GM21381 (cell line): Measurements from ENCODE around the gene STOM.
"Not testable (repeated sequence)": the region's sequence is repeated elsewhere in the genome, so short reads cannot be mapped to it uniquely, and the experiment has no call there.

ENCODE experiments used
- ATAC-seq: cut with Tn5 transposase; IDR thresholded peaks from one replicate; pipeline ENCODE4 v1.9.1; 2021; ENCODE audit warnings: mild to moderate bottlenecking, moderate library complexity; ENCODE audit not compliant: unreplicated experiment

STOM gene

DNA sequence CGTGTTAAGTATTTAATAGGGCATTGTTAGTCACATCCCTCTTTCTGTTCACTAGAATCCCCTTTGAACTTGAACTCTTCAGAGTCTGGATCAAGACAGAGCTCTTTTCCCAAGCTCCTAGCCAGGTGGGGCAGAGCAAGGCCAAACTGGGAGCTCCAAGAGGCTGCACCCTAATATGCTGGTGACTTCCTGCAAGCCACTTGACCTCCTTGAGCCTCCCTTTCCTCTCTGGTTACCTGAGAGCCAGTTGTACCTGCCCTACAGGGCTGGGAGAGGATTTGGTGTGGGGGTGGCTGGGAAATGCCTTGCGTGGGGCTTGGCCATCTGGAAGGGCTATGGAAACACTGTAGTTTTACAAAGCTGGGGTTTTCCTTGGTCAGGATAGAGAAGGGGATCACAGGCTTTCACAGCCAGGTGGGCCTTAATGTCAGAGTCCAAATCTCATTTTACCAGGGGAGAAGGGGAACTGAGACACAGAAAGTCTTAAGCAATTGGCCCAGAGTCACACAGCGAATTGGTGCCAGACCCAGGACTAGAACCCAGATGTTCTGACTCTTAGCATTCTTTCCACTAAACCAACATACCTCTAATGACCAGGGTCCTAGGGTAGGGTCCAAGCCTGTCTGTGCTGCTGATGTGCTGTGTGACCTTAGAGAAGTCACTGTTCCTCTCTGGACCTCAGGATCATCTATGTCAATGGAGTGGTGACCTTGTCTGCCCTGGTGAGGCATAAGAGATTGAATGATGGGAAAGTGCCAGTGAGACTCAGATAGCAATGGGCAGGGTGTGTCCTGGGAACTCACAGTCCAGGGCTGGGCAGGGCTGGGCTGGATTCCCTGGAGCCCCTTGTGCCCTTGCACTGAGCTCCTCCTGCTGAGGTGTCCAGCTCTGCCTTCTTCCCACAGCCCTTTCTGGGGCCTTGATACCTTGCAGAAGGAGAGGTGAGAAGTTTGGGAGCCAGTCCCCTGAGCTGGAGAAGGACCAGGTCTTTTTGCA is 66.3 kb downstream of the STOM start:
- no peak for ATAC-seq

DNA sequence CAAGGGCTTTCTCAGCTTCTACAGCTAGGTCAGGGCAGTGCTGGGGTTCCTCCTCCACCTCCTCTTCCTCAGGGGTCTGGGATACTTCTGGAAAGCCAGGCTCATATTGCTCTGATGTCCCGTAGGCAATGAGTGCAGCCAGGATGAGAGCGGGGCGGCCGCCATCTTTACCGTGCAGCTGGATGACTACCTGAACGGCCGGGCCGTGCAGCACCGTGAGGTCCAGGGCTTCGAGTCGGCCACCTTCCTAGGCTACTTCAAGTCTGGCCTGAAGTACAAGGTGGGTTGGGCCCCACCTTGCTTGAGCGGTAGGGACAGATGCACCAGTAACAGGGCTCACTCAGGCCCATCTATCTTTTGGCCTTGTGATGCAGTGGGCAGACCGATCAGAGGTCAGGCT is 67.3 kb downstream of the STOM start:
- ATAC-seq, result no peak

GRCh38 chr9:121302341-121302740 is 67.7 kb downstream of the STOM start:
- ATAC-seq, result no peak

GRCh38 chr9:121301881-121302286 is 68.2 kb downstream of the STOM start:
- no peak for ATAC-seq

GRCh38 chr9:121300283-121301119 is 69.5 kb downstream of the STOM start:
- ATAC-seq, result no peak

- no peak for ATAC-seq
These were observed 70.4 kb downstream of the STOM start for GRCh38 chr9:121299467-121300282.

- no peak for ATAC-seq
These were observed 71.2 kb downstream of the STOM start for GRCh38 chr9:121298689-121299466.

GRCh38 chr9:121298016-121298538 is 72.0 kb downstream of the STOM start:
- no peak for ATAC-seq

GRCh38 chr9:121297389-121297788 is 72.7 kb downstream of the STOM start:
- no peak for ATAC-seq

DNA sequence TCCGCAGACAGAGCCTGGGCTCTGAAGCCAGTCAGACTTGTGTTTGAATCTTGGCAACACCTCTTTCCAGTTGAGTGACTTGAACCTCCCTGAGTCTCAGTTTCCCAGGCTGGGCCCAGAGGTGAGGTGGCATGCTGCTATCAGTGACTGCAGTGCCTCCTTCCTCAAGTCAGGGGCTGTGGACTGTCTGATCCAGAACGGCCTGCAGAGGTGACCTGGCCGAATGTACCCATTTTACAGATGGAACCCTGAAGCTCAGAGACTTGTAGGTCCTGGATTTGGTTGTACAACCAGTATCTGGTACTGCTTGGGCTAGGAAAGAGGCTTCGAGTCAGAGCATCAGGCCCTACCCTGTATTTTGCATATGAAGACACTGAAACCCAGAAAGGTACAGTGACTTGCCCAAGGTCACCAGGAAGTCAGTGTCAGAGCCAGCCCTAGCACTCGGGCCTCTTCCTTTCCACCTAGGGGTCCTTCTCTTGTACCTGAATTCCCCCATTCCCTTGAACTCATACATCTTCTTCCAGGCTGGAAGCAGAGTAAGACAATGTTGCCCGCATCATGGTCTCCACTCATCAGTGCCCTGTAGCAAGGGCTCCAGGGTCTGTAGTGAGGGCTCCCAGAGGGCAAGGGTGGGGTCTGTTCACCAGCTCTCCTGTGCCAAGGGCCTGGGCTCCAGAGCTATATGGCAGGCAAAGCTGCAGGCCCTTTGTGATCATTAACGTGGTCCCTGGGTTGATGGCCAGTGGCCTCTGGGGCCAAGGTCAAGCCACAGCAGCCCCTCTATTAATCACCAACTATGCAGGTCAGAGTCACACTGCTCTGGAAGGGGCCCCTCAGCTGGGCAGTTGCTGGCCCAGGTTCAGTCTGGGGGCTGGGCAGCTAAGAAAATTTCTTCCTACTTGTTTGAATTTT is 73.6 kb downstream of the STOM start:
- ATAC-seq, result no peak

GRCh38 chr9:121295662-121296191 is 74.3 kb downstream of the STOM start:
- no peak for ATAC-seq

DNA sequence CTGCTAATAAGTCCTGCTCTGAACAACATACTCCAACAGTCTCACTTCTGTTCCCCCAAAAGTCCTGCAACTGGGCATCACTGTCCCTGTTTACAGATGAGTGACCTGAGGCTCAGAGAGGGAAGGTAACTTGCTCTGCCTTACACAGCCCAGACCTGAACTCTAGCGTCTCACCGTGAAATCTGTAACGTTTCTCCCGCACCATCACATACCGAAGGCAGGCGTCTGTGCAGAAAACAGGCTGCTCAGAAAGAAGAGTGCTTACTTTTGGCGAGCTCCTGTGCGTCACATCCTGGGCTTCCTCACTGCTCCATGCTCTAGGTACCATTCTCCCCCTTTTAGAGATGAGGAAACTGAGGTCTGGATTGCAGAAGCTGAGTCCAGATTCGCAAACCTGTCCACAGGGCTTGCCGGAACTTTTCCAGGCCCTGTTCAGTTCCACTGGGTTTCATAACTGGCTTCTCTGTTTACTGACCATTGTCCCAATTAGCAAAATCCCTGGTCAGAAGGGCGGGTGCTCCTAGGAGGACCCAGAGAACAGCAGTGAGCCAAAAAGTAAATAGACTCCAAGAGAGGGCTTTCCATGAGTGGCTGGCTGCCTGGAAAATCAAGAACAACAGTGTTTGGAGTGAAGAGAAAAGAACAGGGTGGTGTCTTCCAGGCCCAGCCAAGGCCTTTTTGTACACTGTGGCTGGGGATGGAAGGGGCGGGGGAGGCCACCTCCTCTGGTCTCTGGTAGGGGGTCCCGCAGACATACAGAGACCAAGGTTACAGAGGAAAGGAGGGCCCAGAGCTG is 75.0 kb downstream of the STOM start:
- no peak for ATAC-seq

DNA sequence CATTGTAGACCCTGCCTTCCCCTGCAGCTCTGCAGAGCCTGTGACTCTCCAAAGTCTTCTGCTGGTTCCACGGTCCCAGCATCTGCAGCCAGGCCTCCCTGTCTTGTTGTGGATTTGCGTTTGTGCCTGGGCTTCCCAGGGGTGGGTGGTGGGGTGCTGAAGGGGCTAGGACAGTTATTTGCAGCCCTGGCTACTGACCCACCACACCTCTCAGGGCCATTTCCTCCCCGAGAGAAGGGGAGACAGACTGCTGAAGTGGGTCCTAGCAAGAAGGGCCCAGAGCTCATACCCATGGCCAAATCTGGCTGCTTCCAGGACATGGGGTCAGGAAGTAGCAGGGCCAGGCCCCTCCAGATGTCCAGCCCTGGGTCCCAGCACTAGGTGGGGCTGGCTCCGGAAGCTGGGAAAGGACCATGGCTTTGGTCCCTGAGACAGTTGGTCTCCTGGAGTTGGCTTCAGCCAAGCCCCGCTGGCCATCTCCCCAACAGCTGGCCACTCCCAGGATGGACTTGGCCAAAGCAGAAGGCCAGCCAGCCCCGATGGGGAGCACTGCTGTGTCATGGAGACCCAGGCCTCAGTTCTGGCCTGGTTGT is 75.8 kb downstream of the STOM start:
- no peak for ATAC-seq

GRCh38 chr9:121292801-121293241 is 77.2 kb downstream of the STOM start:
- ATAC-seq, result no peak

- no peak for ATAC-seq
These were observed 78.0 kb downstream of the STOM start for GRCh38 chr9:121292051-121292450.

GRCh38 chr9:121291536-121291935 is 78.5 kb downstream of the STOM start:
- ATAC-seq, result not testable (repeated sequence)

DNA sequence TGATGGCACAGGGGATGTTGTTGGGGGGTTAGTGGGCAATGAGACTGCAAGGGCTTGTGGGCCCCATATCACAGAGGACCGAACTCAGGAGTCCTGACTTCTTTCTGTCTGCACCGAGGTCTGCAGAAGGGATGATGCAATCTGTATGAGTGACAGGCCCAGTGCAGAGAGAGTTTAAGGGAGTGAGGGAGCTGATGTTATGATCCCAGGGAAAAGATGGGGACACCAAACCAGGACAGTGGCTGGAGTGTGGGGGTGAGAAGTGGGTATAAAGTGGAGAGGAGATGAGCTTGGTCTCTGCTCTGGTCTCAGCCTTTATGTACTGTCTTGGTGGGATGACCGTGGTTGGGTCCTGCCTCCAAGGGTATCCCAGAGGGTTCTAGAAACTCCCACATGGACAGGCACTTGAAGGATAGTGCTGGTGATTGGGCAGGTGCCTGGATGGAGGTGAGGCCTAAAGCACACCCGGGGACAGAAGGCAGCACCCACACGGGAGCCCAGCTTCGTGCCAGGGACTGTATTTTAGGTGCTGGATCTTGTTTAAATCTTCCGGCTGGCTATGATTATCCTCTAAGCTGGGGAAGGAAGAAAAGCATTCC is 80.2 kb downstream of the STOM start:
- no peak for ATAC-seq
